ENCODE data around the gene STOM. TPM values are rescaled to one million over a fixed set of nuclear protein-coding genes. Genes with fewer than 3 reads are reported as not detected.

The STOM gene
- total and polyA plus RNA-seq, 4 donors = 80.0 to 384 (median 245) TPM

DNA sequence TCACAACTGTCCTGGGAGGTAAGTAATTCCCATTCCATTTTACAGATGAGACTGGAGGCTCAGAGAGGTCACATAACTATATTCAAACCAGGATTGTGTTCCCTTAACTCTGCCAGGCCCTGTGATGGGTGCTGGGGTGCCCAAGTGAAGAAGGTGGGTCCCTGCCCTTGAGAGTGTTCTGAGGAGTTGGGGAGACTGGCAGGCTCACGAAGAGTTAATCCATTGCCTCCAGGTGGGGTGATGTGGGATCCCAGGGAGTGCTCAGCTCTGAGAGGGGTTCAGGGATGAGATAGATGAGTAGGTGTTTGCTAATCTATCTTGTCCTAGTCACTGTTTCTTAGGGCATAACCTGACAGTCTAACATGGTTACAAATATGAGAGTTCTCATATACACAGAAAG, 65.3 kb downstream of the STOM start:
- Histone ChIP-seq H3K9me3 (ENCODE audit: control insufficient read depth, low read length) (no peaks in the 10 kb centered on the region), H3K27ac (ENCODE audit: low read depth in 1 of 2, low read length in 2 of 2) (peak overlapping the region in 1 of 2 donors; percentile 30), H3K36me3 (ENCODE audit: control insufficient read depth in 1 of 2, insufficient read depth in 2 of 2, low read length in 1 of 2) (peaks cover 2 to 26% of the 10 kb centered on the region in 2 donors), H3K4me1 (ENCODE audit: control insufficient read depth in 1 of 2, insufficient read depth in 2 of 2, low read length in 2 of 2) (peaks cover 0 to 3% of the 10 kb centered on the region in 2 donors), H3K4me3 (ENCODE audit: low read length in 2 of 2) (no peak overlapping the region), H3K27me3 (ENCODE audit: control insufficient read depth in 1 of 2, insufficient read depth in 2 of 2, low read length in 1 of 2) (no peaks in the 10 kb centered on the region)
- WGBS, 2 donors = 82 to 86% methylated on average over 1 of the region's 1 CpG
- intact Hi-C loops (cut with DNase I) = loop anchor here in 1 of 2 donors (5.0 kb wide), 1 partner anchor 82 kb away; no protein-coding TSS in a partner anchor
- ATAC-seq (ENCODE audit: low FRiP score) = no peak
- peak in 1 of 2 donors; percentile 38 for DNase-seq

DNA sequence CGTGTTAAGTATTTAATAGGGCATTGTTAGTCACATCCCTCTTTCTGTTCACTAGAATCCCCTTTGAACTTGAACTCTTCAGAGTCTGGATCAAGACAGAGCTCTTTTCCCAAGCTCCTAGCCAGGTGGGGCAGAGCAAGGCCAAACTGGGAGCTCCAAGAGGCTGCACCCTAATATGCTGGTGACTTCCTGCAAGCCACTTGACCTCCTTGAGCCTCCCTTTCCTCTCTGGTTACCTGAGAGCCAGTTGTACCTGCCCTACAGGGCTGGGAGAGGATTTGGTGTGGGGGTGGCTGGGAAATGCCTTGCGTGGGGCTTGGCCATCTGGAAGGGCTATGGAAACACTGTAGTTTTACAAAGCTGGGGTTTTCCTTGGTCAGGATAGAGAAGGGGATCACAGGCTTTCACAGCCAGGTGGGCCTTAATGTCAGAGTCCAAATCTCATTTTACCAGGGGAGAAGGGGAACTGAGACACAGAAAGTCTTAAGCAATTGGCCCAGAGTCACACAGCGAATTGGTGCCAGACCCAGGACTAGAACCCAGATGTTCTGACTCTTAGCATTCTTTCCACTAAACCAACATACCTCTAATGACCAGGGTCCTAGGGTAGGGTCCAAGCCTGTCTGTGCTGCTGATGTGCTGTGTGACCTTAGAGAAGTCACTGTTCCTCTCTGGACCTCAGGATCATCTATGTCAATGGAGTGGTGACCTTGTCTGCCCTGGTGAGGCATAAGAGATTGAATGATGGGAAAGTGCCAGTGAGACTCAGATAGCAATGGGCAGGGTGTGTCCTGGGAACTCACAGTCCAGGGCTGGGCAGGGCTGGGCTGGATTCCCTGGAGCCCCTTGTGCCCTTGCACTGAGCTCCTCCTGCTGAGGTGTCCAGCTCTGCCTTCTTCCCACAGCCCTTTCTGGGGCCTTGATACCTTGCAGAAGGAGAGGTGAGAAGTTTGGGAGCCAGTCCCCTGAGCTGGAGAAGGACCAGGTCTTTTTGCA, 66.3 kb downstream of the STOM start:
- DNase-seq = peak in 1 of 2 donors; percentile 55
- peaks cover 2 to 22% of the 10 kb centered on the region in 2 donors for H3K36me3 ChIP-seq (ENCODE audit: control insufficient read depth in 1 of 2, insufficient read depth in 2 of 2, low read length in 1 of 2)
- H3K27ac ChIP-seq (ENCODE audit: low read depth in 1 of 2, low read length in 2 of 2) = peak overlapping the region in 1 of 2 donors; percentile 21
- ATAC-seq (ENCODE audit: low FRiP score) = no peak
- WGBS, 2 donors = 87 to 89% methylated on average over 3 of the region's 3 CpGs
- peaks cover 0 to 3% of the 10 kb centered on the region in 2 donors for H3K4me1 ChIP-seq (ENCODE audit: control insufficient read depth in 1 of 2, insufficient read depth in 2 of 2, low read length in 2 of 2)
- no peaks in the 10 kb centered on the region for H3K27me3 ChIP-seq (ENCODE audit: control insufficient read depth in 1 of 2, insufficient read depth in 2 of 2, low read length in 1 of 2)
- no peak overlapping the region for H3K4me3 ChIP-seq (ENCODE audit: low read length in 2 of 2)
- no peaks in the 10 kb centered on the region for H3K9me3 ChIP-seq (ENCODE audit: control insufficient read depth, low read length)
- intact Hi-C loops (cut with DNase I) = loop anchor here in 1 of 2 donors (5.0 kb wide), 1 partner anchor 81 kb away; no protein-coding TSS in a partner anchor

DNA sequence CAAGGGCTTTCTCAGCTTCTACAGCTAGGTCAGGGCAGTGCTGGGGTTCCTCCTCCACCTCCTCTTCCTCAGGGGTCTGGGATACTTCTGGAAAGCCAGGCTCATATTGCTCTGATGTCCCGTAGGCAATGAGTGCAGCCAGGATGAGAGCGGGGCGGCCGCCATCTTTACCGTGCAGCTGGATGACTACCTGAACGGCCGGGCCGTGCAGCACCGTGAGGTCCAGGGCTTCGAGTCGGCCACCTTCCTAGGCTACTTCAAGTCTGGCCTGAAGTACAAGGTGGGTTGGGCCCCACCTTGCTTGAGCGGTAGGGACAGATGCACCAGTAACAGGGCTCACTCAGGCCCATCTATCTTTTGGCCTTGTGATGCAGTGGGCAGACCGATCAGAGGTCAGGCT, 67.3 kb downstream of the STOM start:
- intact Hi-C loops (cut with DNase I) = loop anchor here in 1 of 2 donors (5.0 kb wide), 1 partner anchor 80 kb away; no protein-coding TSS in a partner anchor
- Histone ChIP-seq H3K27ac (ENCODE audit: low read depth in 1 of 2, low read length in 2 of 2) (peak overlapping the region in 1 of 2 donors; percentile 10), H3K27me3 (ENCODE audit: control insufficient read depth in 1 of 2, insufficient read depth in 2 of 2, low read length in 1 of 2) (no peaks in the 10 kb centered on the region), H3K4me3 (ENCODE audit: low read length in 2 of 2) (no peak overlapping the region), H3K36me3 (ENCODE audit: control insufficient read depth in 1 of 2, insufficient read depth in 2 of 2, low read length in 1 of 2) (peaks cover under 1 to 17% of the 10 kb centered on the region in 2 donors), H3K4me1 (ENCODE audit: control insufficient read depth in 1 of 2, insufficient read depth in 2 of 2, low read length in 2 of 2) (peaks cover 0 to 3% of the 10 kb centered on the region in 2 donors), H3K9me3 (ENCODE audit: control insufficient read depth, low read length) (no peaks in the 10 kb centered on the region)
- 91 to 93% methylated on average over 13 of the region's 13 CpGs for WGBS, 2 donors
- no peak for ATAC-seq (ENCODE audit: low FRiP score)
- peak in 1 of 2 donors; percentile 70 for DNase-seq

DNA sequence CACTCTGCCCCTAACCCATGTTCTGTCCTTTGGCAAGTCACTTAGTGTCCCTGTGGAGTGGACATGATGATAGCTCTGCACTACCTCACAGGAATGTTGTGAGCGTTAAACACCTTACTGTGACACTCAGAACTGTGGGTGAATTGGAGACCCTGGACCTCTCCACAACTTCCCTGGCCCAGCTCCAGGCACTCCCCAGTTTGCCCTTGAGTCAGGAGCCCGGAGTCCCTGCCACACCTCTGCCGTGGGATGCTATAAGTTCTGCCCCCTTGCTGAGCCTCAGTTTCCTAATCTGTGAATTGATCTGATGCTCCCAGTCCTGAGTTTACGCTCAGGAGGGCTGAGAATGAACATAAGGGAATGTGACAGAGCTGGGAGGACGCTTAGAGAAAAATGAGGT, 67.7 kb downstream of the STOM start:
- Histone ChIP-seq H3K36me3 (ENCODE audit: control insufficient read depth in 1 of 2, insufficient read depth in 2 of 2, low read length in 1 of 2) (peaks cover 0 to 15% of the 10 kb centered on the region in 2 donors), H3K9me3 (ENCODE audit: control insufficient read depth, low read length) (no peaks in the 10 kb centered on the region), H3K27me3 (ENCODE audit: control insufficient read depth in 1 of 2, insufficient read depth in 2 of 2, low read length in 1 of 2) (no peaks in the 10 kb centered on the region), H3K4me1 (ENCODE audit: control insufficient read depth in 1 of 2, insufficient read depth in 2 of 2, low read length in 2 of 2) (peaks cover 0 to 3% of the 10 kb centered on the region in 2 donors), H3K27ac (ENCODE audit: low read depth in 1 of 2, low read length in 2 of 2) (peak overlapping the region in 1 of 2 donors; percentile 10), H3K4me3 (ENCODE audit: low read length in 2 of 2) (no peak overlapping the region)
- intact Hi-C loops (cut with DNase I) = loop anchor here in 1 of 2 donors (5.0 kb wide), 1 partner anchor 80 kb away; no protein-coding TSS in a partner anchor
- ATAC-seq (ENCODE audit: low FRiP score) (no peak), DNase-seq (no peak)
- 88 to 89% methylated on average over 5 of the region's 5 CpGs for whole genome bisulfite sequencing, 2 donors

DNA sequence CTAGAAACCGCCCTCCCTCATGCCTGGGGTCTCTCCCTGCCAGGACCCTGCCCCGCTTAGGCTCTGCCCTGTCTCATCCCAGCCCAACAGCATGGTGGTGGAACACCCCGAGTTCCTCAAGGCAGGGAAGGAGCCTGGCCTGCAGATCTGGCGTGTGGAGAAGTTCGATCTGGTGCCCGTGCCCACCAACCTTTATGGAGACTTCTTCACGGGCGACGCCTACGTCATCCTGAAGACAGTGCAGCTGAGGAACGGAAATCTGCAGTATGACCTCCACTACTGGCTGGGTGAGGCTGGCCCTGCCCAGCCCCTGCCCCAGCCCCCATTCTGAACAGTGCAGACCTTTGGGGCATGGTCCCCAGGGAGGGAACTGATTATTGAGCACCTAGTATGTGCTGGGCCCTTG, 68.2 kb downstream of the STOM start:
- intact Hi-C loops (cut with DNase I) = loop anchor here in 1 of 2 donors (5.0 kb wide), 1 partner anchor 80 kb away; no protein-coding TSS in a partner anchor
- DNase-seq = peak in 1 of 2 donors; percentile 62
- Histone ChIP-seq H3K27me3 (ENCODE audit: control insufficient read depth in 1 of 2, insufficient read depth in 2 of 2, low read length in 1 of 2) (no peaks in the 10 kb centered on the region), H3K4me3 (ENCODE audit: low read length in 2 of 2) (no peak overlapping the region), H3K36me3 (ENCODE audit: control insufficient read depth in 1 of 2, insufficient read depth in 2 of 2, low read length in 1 of 2) (peaks cover 0 to 15% of the 10 kb centered on the region in 2 donors), H3K9me3 (ENCODE audit: control insufficient read depth, low read length) (no peaks in the 10 kb centered on the region), H3K4me1 (ENCODE audit: control insufficient read depth in 1 of 2, insufficient read depth in 2 of 2, low read length in 2 of 2) (peaks cover 0 to 3% of the 10 kb centered on the region in 2 donors), H3K27ac (ENCODE audit: low read depth in 1 of 2, low read length in 2 of 2) (no peak overlapping the region)
- ATAC-seq (ENCODE audit: low FRiP score) = no peak
- WGBS, 2 donors = 92% methylated on average over 11 of the region's 11 CpGs

DNA sequence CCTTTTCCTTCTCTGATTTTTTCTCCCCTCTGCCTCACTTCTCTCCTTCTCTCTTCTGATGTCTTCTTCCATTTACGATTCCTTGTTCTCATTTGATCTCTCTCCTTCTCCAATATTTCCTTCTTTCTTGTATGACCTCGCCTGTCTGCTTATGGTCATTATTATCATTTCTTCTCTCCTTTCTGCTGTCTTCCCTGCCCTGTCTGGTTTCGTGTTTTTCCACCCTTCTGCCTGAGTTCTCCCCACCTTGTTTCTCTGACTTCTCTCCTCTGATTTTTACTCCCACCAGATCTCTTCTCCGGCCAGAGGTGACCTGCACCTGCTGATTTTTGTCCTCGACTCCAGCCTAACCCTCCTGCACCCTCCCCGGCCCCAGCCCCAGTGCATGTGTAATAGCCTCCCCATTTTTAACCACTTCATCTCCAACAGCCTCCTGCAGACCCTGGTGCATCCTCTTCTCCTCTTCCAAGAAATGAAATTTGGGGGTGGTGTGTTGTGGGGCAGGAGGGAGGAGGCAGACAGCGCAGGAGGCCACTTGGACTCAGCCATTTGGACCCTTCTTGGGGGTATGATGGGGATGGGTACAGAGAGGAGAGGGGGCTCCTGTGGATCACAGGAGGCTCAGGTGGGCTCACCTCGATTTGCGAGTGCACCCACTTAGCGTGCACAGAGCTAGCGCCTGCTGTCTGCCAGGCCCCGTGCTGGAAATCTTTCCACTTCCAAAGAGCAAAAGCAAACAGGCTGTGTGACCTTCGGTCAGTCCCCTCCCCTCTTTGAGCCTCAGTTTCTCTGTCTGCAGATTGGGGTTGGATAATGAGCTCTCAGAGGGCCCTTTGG, 69.5 kb downstream of the STOM start:
- WGBS, 2 donors = 46 to 50% methylated on average over 13 of the region's 13 CpGs
- H3K27ac ChIP-seq (ENCODE audit: low read depth in 1 of 2, low read length in 2 of 2) = peak overlapping the region; percentile 19 to 57
- intact Hi-C loops (cut with DNase I) = loop anchor here in 1 of 2 donors (5.0 kb wide), 1 partner anchor 78 kb away; no protein-coding TSS in a partner anchor

DNA sequence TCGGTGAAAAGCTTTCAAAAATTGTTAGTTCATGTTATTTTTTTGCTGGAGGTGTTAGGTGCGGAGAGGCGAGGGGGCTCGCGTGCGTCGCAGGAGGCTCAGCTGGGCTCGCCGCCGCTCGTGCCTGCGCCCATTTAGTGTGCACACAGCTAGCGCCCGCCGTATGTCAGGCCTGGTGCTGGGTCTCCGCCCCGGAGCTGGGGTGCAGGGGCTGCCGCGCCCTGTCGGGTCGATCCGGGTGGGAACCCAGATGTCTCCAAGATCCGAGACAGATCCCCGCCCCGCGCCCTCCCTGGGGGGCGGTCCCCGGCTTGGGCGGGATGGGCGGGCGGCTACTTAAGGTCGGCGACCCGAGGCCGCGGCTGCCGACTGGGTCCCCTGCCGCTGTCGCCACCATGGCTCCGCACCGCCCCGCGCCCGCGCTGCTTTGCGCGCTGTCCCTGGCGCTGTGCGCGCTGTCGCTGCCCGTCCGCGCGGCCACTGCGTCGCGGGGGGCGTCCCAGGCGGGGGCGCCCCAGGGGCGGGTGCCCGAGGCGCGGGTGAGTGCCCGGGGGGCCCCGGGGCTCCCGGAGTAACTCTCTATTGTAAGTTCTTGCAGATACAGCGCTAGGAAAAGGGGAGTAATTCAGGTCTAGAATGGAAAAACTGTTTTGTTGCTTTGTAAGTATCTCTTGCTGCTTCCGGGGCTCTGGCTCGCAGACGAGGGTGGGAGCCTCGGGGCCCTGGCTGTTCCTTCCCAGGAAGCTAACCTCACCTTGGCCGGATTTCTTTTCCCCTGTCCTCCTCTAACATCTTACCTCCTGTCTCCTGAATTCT, 70.4 kb downstream of the STOM start:
- H3K4me1 ChIP-seq (ENCODE audit: control insufficient read depth in 1 of 2, insufficient read depth in 2 of 2, low read length in 2 of 2) = peaks cover 2 to 4% of the 10 kb centered on the region in 2 donors
- peak overlapping the region; percentile 77 to 78 for H3K4me3 ChIP-seq (ENCODE audit: low read length in 2 of 2)
- H3K27me3 ChIP-seq (ENCODE audit: control insufficient read depth in 1 of 2, insufficient read depth in 2 of 2, low read length in 1 of 2) = no peaks in the 10 kb centered on the region
- peak; percentile 79 to 87 for DNase-seq
- ATAC-seq (ENCODE audit: low FRiP score) = peak; percentile 77
- 1% methylated on average over 53 to 74 of the region's 74 CpGs for WGBS, 2 donors
- no peaks in the 10 kb centered on the region for H3K9me3 ChIP-seq (ENCODE audit: control insufficient read depth, low read length)
- H3K36me3 ChIP-seq (ENCODE audit: control insufficient read depth in 1 of 2, insufficient read depth in 2 of 2, low read length in 1 of 2) = peaks cover 0 to 13% of the 10 kb centered on the region in 2 donors
- intact Hi-C loops (cut with DNase I) = loop anchor here (2.0 to 10.0 kb wide), 3 partner anchors 21 to 175 kb away; no protein-coding TSS in a partner anchor
- peak overlapping the region; percentile 57 to 64 for H3K27ac ChIP-seq (ENCODE audit: low read depth in 1 of 2, low read length in 2 of 2)

More for the DNA sequence above, 69.5 kb downstream of the STOM start:
- DNase-seq (peak in 1 of 2 donors; percentile 52), ATAC-seq (ENCODE audit: low FRiP score) (no peak)
- no peaks in the 10 kb centered on the region for H3K27me3 ChIP-seq (ENCODE audit: control insufficient read depth in 1 of 2, insufficient read depth in 2 of 2, low read length in 1 of 2)
- H3K9me3 ChIP-seq (ENCODE audit: control insufficient read depth, low read length) = no peaks in the 10 kb centered on the region
- H3K36me3 ChIP-seq (ENCODE audit: control insufficient read depth in 1 of 2, insufficient read depth in 2 of 2, low read length in 1 of 2) = peaks cover 0 to 15% of the 10 kb centered on the region in 2 donors
- peaks cover 2 to 7% of the 10 kb centered on the region in 2 donors for H3K4me1 ChIP-seq (ENCODE audit: control insufficient read depth in 1 of 2, insufficient read depth in 2 of 2, low read length in 2 of 2)
- H3K4me3 ChIP-seq (ENCODE audit: low read length in 2 of 2) = peak overlapping the region; percentile 77 to 78
